IMR-90 (cell line): ENCODE results near the gene FRY. TPM values are rescaled to one million over a fixed set of nuclear protein-coding genes. Genes with fewer than 3 reads are reported as not detected.

ENCODE experiments used
- ATAC-seq: fragments of 200-7000 bp; cut with Tn5 transposase; 2 replicates; pipeline ENCODE4 v1.9.1; 2020; ENCODE audit warnings: low read depth, mild to moderate bottlenecking, moderate library complexity
- BruUV-seq: library from RNA; stranded (reverse); fragments of 400-500 nt; replicated peaks from 2 replicates; lab custom pipeline; 2021; lab: Mats Ljungman, UMichigan
- CTCF ChIA-PET: fragments of 300-600 bp; formaldehyde crosslinking; extraction: SDS; loops from one replicate; lab custom pipeline; 2021; ENCODE audit warnings: antibody characterized with exemption; lab: Yijun Ruan, JAX
- POLR2A ChIA-PET: fragments of 300-600 bp; sonication (Branson Sonifier 250); formaldehyde crosslinking; loops from one replicate; lab custom pipeline; 2022; ENCODE audit warnings: antibody characterized with exemption; ENCODE audit not compliant: unreplicated experiment; lab: Charles Lee
- DNase-seq: peaks from one replicate; pipeline ENCODE4 v3.0.0; 2013
- H2AFZ ChIP-seq: replicated peaks from 2 replicates; pipeline ENCODE3; 2013; ENCODE audit warnings: low read length, mild to moderate bottlenecking; ENCODE audit not compliant: poor library complexity
- H2AK5ac ChIP-seq: 2 replicates; pipeline ENCODE4 v1.6.1; 2013; ENCODE audit warnings: low read depth, low read length, inconsistent platforms
- H2AK9ac ChIP-seq: replicated peaks from 2 replicates; pipeline ENCODE3; 2013; ENCODE audit warnings: mild to moderate bottlenecking, low read depth, low read length, moderate library complexity; ENCODE audit not compliant: poor library complexity
- H2BK120ac ChIP-seq: 2 replicates; pipeline ENCODE4 v1.6.1; 2013; ENCODE audit warnings: low read depth, low read length, inconsistent platforms
- H2BK15ac ChIP-seq: 3 replicates; pipeline ENCODE4 v1.6.1; 2013; ENCODE audit warnings: low read depth, low read length, inconsistent platforms
- H2BK20ac ChIP-seq: 2 replicates; pipeline ENCODE4 v1.6.1; 2013; ENCODE audit warnings: low read depth, mild to moderate bottlenecking, inconsistent platforms, low read length, moderate library complexity
- H2BK5ac ChIP-seq: 2 replicates; pipeline ENCODE4 v1.6.1; 2013; ENCODE audit warnings: mild to moderate bottlenecking, low read depth, low read length, inconsistent platforms; ENCODE audit not compliant: poor library complexity, severe bottlenecking
- H3K14ac ChIP-seq: replicated peaks from 2 replicates; pipeline ENCODE4 v1.6.1; 2013; ENCODE audit warnings: low read depth, low read length, inconsistent platforms
- H3K18ac ChIP-seq: 2 replicates; pipeline ENCODE4 v1.6.1; 2013; ENCODE audit warnings: low read depth, low read length, control low read depth
- H3K23ac ChIP-seq: 2 replicates; pipeline ENCODE4 v1.6.1; 2013; ENCODE audit warnings: low read depth, low read length, inconsistent platforms
- H3K27ac ChIP-seq: 2 replicates; pipeline ENCODE4 v1.5.1; 2013; ENCODE audit warnings: mild to moderate bottlenecking, control low read depth, low read length; ENCODE audit not compliant: insufficient read depth
- H3K27me3 ChIP-seq: 2 replicates; pipeline ENCODE4 v1.6.1; 2013; ENCODE audit warnings: low read length; ENCODE audit not compliant: control insufficient read depth, insufficient read depth
- H3K36me3 ChIP-seq: 2 replicates; pipeline ENCODE4 v1.6.1; 2013; ENCODE audit warnings: low read length, mixed read lengths; ENCODE audit not compliant: control insufficient read depth, insufficient read depth
- H3K4ac ChIP-seq: 2 replicates; pipeline ENCODE4 v1.6.1; 2013; ENCODE audit warnings: low read depth, low read length, inconsistent platforms
- H3K4me1 ChIP-seq: 2 replicates; pipeline ENCODE4 v1.6.1; 2013; ENCODE audit warnings: low read length, mixed read lengths; ENCODE audit not compliant: control insufficient read depth, insufficient read depth
- H3K4me2 ChIP-seq: 2 replicates; pipeline ENCODE4 v1.6.1; 2013; ENCODE audit warnings: low read depth, mild to moderate bottlenecking, control low read depth, low read length, moderate library complexity
- H3K4me3 ChIP-seq: 2 replicates; pipeline ENCODE4 v1.5.1; 2013; ENCODE audit warnings: low read depth, mild to moderate bottlenecking, control low read depth, low read length, moderate library complexity; ENCODE audit not compliant: insufficient read depth
- H3K56ac ChIP-seq: 2 replicates; pipeline ENCODE4 v1.6.1; 2013; ENCODE audit warnings: low read length, inconsistent platforms; ENCODE audit not compliant: insufficient read depth; ENCODE audit errors: extremely low read depth
- H3K79me1 ChIP-seq, 2 experiments: 2 replicates each; pipeline ENCODE4 v1.6.1; 2013; ENCODE audit warnings: low read length in 2 of 2, inconsistent platforms in 1 of 2, low read depth in 1 of 2
- H3K9ac ChIP-seq: 2 replicates; pipeline ENCODE4 v1.6.1; 2013; ENCODE audit warnings: low read depth, low read length, control low read depth
- H3K9me1 ChIP-seq: 2 replicates; pipeline ENCODE4 v1.6.1; 2013; ENCODE audit warnings: low read length, inconsistent platforms; ENCODE audit not compliant: insufficient read depth
- H3K9me3 ChIP-seq: 2 replicates; pipeline ENCODE4 v1.6.1; 2013; ENCODE audit warnings: low read length; ENCODE audit not compliant: control insufficient read depth, insufficient read depth
- H4K20me1 ChIP-seq: 2 replicates; pipeline ENCODE4 v1.6.1; 2013; ENCODE audit warnings: low read length, inconsistent platforms; ENCODE audit not compliant: insufficient read depth
- H4K5ac ChIP-seq: 2 replicates; pipeline ENCODE4 v1.6.1; 2013; ENCODE audit warnings: mild to moderate bottlenecking, low read depth, low read length, control low read depth
- H4K8ac ChIP-seq, 2 experiments: 2 replicates each; pipeline ENCODE4 v1.6.1; 2013; ENCODE audit warnings: low read depth in 2 of 2, low read length in 2 of 2, control low read depth in 1 of 2, inconsistent platforms in 1 of 2
- H4K91ac ChIP-seq: 2 replicates; pipeline ENCODE4 v1.6.1; 2013; ENCODE audit warnings: low read depth, low read length, inconsistent platforms; ENCODE audit not compliant: insufficient read depth
- CEBPB ChIP-seq: IDR thresholded peaks from 2 replicates; pipeline ENCODE4 v1.6.1; 2012; ENCODE audit warnings: low read depth, low read length, improper control_type of control experiment
- CHD1 ChIP-seq: IDR thresholded peaks from 2 replicates; pipeline ENCODE4 v1.6.1; 2012; ENCODE audit warnings: low read depth, low read length, improper control_type of control experiment
- MAZ ChIP-seq: IDR thresholded peaks from 2 replicates; pipeline ENCODE4 v1.6.1; 2012; ENCODE audit warnings: low read depth, mild to moderate bottlenecking, low read length, improper control_type of control experiment, moderate library complexity, borderline replicate concordance
- MXI1 ChIP-seq: IDR thresholded peaks from 2 replicates; pipeline ENCODE4 v1.6.1; 2012; ENCODE audit warnings: low read depth, mild to moderate bottlenecking, low read length, moderate library complexity, borderline replicate concordance
- NFE2L2 ChIP-seq: fragments of 150-350 bp; IDR thresholded peaks from 2 replicates; pipeline ENCODE4 v1.6.1; 2016; ENCODE audit warnings: low read depth, mild to moderate bottlenecking, low read length
- POLR2A ChIP-seq: IDR thresholded peaks from 2 replicates; pipeline ENCODE4 v1.6.1; 2012; ENCODE audit warnings: mild to moderate bottlenecking, low read depth, low read length
- RAD21 ChIP-seq: IDR thresholded peaks from 2 replicates; pipeline ENCODE4 v1.6.1; 2012; ENCODE audit warnings: low read length, improper control_type of control experiment
- RCOR1 ChIP-seq: IDR thresholded peaks from 2 replicates; pipeline ENCODE4 v1.6.1; 2012; ENCODE audit warnings: mild to moderate bottlenecking, low read length, improper control_type of control experiment; ENCODE audit not compliant: insufficient replicate concordance
- RFX5 ChIP-seq: IDR thresholded peaks from 2 replicates; pipeline ENCODE4 v1.8.0; 2012; ENCODE audit warnings: low read depth, mild to moderate bottlenecking, low read length, moderate library complexity
- SMC3 ChIP-seq: fragments of 150-350 bp; IDR thresholded peaks from 2 replicates; pipeline ENCODE4 v1.6.1; 2016; ENCODE audit warnings: low read depth, mild to moderate bottlenecking, antibody characterized with exemption, low read length, moderate library complexity
- USF2 ChIP-seq: fragments of 150-350 bp; IDR thresholded peaks from 2 replicates; pipeline ENCODE4 v1.6.1; 2017; ENCODE audit warnings: mild to moderate bottlenecking, antibody characterized with exemption, low read length, low read depth
- WGBS, 2 experiments: methylation state at CpG; one replicate each; pipeline versions ENCODE4 v1.1.5 to v1.1.7; 2013; ENCODE audit warnings: missing lambda C conversion rate in 2 of 2; ENCODE audit not compliant: insufficient read length in 1 of 2; ENCODE audit errors: extremely low coverage in 2 of 2; 5-methylcytosine and 5-hydroxymethylcytosine counted together
- dilution Hi-C: fragments of 300-500 bp; cut with HindIII; formaldehyde crosslinking; loops from one replicate; pipeline ENCODE4 v1.14.3; 2018; ENCODE audit warnings: low sequenced_read_pairs; ENCODE audit not compliant: unreplicated experiment
- in situ Hi-C: fragments of 300-500 bp; cut with MboI; formaldehyde crosslinking; loops from 3 replicates; pipeline ENCODE4 v1.14.3; 2019; ENCODE audit warnings: low sequenced_read_pairs, inconsistent platforms, mixed read lengths
- intact Hi-C: fragments of 100-400 bp; cut with micrococcal nuclease; formaldehyde crosslinking; loops from 2 replicates; pipeline ENCODE4 v1.10.0; 2022
- polyA plus RNA-seq, 3 experiments: library from polyadenylated mRNA; depleted of rRNA; stranded (reverse); fragments of >200 nt; gene quantifications; 2 replicates each; pipeline ENCODE4 v1.2.3, GENCODE V29; 2012; ENCODE audit warnings: low replicate concordance in 1 of 3
- total RNA-seq: library from RNA; depleted of rRNA; stranded (reverse); fragments of >200 nt; gene quantifications from 2 replicates; pipeline ENCODE4 v1.2.3, GENCODE V29; 2012
- TF ChIP-seq, protein P1 (sequence below): fragments of 150-350 bp; IDR thresholded peaks from 2 replicates; pipeline ENCODE4 v1.6.1; 2016; ENCODE audit warnings: low read depth, mild to moderate bottlenecking, low read length, moderate library complexity, borderline replicate concordance
- TF ChIP-seq, protein P2 (sequence below): conservative IDR thresholded peaks from 2 replicates; pipeline ENCODE4 v1.5.1; 2012; ENCODE audit warnings: mild to moderate bottlenecking, low read depth, low read length, improper control_type of control experiment

The FRY gene
- total and polyA plus RNA-seq, 2 of the 4 experiments (the other 2 are of a cell fraction) = 3.0 to 4.8 TPM

DNA sequence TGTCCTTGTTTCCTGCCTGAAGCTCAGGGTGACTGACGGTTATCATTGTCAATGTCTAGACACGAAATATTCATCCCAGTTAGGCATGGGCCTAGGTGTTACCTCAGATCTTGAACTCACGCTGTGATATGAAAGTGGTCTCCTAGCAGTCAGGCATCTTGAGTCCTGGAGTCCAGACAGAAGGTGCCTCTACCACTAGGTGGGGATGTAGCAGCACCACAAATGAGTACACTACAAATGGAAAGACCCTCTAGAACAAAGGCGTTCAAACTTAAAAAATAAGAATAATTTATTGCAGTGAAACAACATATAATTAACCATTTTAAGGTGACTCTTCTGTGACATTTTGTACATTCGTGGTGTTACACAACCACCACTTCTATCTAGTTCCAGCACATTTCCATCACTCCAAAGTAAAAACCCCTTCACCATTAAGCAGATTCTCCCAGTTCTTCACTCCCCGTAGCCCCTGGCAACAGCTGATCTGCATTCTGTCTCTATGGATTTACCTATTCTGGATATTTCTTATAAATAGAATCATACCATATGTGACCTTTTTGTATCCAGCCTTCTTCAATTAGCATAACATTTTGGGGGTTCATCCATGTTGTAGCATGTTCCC, 11.9 kb upstream of the FRY start (continued):
- TF ChIP-seq MXI1 = no peak

DNA sequence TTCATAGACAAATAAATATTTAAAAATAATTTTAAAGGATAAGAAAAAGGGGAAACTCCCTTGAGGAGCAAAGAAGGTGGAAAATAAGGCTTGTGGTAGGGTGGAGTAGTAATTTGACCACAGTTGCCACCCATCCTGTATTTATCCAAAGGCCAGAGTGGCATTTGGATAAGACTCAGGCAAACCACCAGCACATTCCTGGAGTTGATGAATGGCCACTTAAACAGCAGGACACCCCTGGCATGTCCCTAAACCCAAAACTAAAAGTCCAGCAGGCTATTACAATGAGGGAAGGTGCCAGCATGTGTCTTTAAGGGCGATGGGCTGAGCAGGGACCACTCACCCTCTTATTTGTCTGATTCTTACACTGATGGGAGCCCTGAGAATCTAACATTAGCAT, 9.8 kb upstream of the FRY start:
- CTCF ChIA-PET = no interaction called here
- in situ Hi-C loops = loop anchor here (5.0 to 10.0 kb wide), 2 partner anchors 291 to 553 kb away; no protein-coding TSS in a partner anchor
- no peak for TF ChIP-seq CHD1
- no peak for TF ChIP-seq SMC3
- no peak for TF ChIP-seq NFE2L2
- TF ChIP-seq, protein P1, sequence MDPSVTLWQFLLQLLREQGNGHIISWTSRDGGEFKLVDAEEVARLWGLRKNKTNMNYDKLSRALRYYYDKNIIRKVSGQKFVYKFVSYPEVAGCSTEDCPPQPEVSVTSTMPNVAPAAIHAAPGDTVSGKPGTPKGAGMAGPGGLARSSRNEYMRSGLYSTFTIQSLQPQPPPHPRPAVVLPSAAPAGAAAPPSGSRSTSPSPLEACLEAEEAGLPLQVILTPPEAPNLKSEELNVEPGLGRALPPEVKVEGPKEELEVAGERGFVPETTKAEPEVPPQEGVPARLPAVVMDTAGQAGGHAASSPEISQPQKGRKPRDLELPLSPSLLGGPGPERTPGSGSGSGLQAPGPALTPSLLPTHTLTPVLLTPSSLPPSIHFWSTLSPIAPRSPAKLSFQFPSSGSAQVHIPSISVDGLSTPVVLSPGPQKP = no peak
- no peak for TF ChIP-seq POLR2A
- no peak for TF ChIP-seq USF2
- TF ChIP-seq MAZ = no peak
- no peak for TF ChIP-seq RCOR1
- TF ChIP-seq, protein P2, sequence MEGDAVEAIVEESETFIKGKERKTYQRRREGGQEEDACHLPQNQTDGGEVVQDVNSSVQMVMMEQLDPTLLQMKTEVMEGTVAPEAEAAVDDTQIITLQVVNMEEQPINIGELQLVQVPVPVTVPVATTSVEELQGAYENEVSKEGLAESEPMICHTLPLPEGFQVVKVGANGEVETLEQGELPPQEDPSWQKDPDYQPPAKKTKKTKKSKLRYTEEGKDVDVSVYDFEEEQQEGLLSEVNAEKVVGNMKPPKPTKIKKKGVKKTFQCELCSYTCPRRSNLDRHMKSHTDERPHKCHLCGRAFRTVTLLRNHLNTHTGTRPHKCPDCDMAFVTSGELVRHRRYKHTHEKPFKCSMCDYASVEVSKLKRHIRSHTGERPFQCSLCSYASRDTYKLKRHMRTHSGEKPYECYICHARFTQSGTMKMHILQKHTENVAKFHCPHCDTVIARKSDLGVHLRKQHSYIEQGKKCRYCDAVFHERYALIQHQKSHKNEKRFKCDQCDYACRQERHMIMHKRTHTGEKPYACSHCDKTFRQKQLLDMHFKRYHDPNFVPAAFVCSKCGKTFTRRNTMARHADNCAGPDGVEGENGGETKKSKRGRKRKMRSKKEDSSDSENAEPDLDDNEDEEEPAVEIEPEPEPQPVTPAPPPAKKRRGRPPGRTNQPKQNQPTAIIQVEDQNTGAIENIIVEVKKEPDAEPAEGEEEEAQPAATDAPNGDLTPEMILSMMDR = no peak
- no peak for TF ChIP-seq RFX5
- TF ChIP-seq RAD21 = no peak
- no peak for TF ChIP-seq CEBPB

More for the DNA sequence above, 9.8 kb upstream of the FRY start:
- no peak for DNase-seq
- H2AFZ ChIP-seq = peak overlapping the region; percentile 4
- H3K56ac ChIP-seq = no peak overlapping the region
- no peak overlapping the region for H3K27ac ChIP-seq
- intact Hi-C loops = loop anchor here (5.0 kb wide), 1 partner anchor 226 kb away; no protein-coding TSS in a partner anchor
- H2BK120ac ChIP-seq = no peak overlapping the region
- H2BK15ac ChIP-seq = no peak overlapping the region; the same call in 2 of the 3 replicates
- peaks cover 4% of the 10 kb centered on the region; the same call in 1 of the 2 replicates for H3K4me1 ChIP-seq
- POLR2A ChIA-PET = no interaction called here
- H3K4me3 ChIP-seq = no peak overlapping the region
- peak overlapping the region; percentile 47 for H3K14ac ChIP-seq
- no peak overlapping the region for H3K9ac ChIP-seq
- no peak overlapping the region; the same call in 1 of the 2 replicates for H2BK20ac ChIP-seq
- H4K5ac ChIP-seq = no peak overlapping the region
- dilution Hi-C loops = no loop called here
- H3K9me1 ChIP-seq = peaks cover 6% of the 10 kb centered on the region
- H3K36me3 ChIP-seq = no peaks in the 10 kb centered on the region
- no peak overlapping the region for H2AK5ac ChIP-seq
- H2AK9ac ChIP-seq = no peak overlapping the region
- H2BK5ac ChIP-seq = no peak overlapping the region
- BruUV-seq = no TSS peak
- no peaks in the 10 kb centered on the region for H3K9me3 ChIP-seq
- no peak overlapping the region for H3K18ac ChIP-seq
- no peaks in the 10 kb centered on the region for H4K20me1 ChIP-seq
- no peak for ATAC-seq
- H4K91ac ChIP-seq = no peak overlapping the region
- no peaks in the 10 kb centered on the region for H3K79me1 ChIP-seq
- peak overlapping the region; percentile 29; the same call in 1 of the 2 replicates for H3K4ac ChIP-seq
- no CpG with 5 or more reads among the region's 1 CpG for WGBS, 2 experiments
- 0 out of 4 replicates have a peak overlapping the region, but pooled peaks of 1 of the 2 experiments have one; percentile 19 for H4K8ac ChIP-seq
- H3K23ac ChIP-seq = no peak overlapping the region
- no peaks in the 10 kb centered on the region for H3K27me3 ChIP-seq
- H3K4me2 ChIP-seq = no peak overlapping the region
